Activated CD4-positive, CD25-positive, alpha-beta regulatory T cell treated with anti-CD3 and anti-CD28 coated beads, Interleukin-2, amount 50 U/mL, for 16 hours (primary cell): ENCODE results near the gene NCOR2.

Experiments used
- DNase-seq: peaks from one replicate; pipeline ENCODE4 v3.0.0-alpha.2; 2020; ENCODE audit warnings: low read depth, low spot score

The NCOR2 gene

DNA sequence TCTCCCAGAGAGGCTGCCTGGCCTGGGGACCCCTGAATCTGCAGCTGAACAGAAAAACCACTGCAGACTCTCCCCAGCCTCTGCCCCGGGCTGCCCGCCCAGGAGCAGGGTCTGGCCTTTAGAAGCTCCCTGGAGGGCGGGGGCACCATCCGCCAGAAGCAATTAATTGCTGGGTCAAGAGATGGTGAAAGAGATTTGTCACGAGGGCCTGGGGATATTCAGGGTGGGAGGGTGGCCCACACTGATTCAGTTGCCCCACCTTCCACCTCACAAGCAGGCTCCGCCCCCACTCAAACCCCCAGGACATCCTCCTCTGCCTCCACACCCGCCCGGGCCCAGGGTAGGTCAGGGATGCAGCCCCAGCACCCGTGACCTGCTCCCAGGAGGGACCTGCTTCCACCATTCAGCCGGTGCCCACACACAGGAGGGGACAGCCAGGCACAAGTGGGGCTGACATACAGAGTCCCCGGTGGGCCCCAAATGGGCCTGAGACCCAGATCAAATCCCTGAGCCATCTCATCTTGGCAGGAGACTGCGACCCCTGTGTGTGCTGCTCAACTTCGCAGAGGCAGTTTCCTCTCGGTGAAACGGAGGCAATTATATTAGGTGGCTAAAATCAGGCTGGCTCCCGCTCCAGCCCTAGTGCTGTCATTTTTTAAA, 23.0 kb downstream of the NCOR2 start:
- DNase-seq: no peak

GRCh38 chr12:124543590-124544310, 23.7 kb downstream of the NCOR2 start:
- no peak for DNase-seq

- DNase-seq: no peak
Observed at GRCh38 chr12:124543052-124543589, 24.3 kb downstream of the NCOR2 start.

- DNase-seq: no peak
Observed at GRCh38 chr12:124542021-124542949, 25.1 kb downstream of the NCOR2 start.

DNA sequence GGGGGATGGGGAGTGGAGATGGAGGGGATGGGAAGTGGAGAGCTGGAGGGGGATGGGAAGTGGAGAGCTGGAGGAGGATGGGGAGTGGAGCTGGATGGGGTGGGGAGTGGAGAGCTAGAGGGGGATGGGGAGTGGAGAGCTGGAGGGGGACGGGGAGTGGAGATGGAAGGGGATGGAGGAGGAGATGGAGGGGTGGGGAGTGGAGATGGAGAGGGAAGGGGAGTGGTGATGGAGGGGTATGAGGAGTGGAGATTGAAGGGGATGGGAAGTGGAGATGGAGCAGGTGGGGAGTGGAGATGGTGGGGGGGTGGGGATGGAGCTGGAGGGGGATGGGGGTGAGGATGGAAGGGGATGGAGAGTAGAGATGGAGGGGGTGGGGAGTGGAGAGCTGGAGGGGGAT, 26.1 kb downstream of the NCOR2 start:
- DNase-seq: no peak

GRCh38 chr12:124539084-124540041, 28.0 kb downstream of the NCOR2 start:
- no peak for DNase-seq

DNA sequence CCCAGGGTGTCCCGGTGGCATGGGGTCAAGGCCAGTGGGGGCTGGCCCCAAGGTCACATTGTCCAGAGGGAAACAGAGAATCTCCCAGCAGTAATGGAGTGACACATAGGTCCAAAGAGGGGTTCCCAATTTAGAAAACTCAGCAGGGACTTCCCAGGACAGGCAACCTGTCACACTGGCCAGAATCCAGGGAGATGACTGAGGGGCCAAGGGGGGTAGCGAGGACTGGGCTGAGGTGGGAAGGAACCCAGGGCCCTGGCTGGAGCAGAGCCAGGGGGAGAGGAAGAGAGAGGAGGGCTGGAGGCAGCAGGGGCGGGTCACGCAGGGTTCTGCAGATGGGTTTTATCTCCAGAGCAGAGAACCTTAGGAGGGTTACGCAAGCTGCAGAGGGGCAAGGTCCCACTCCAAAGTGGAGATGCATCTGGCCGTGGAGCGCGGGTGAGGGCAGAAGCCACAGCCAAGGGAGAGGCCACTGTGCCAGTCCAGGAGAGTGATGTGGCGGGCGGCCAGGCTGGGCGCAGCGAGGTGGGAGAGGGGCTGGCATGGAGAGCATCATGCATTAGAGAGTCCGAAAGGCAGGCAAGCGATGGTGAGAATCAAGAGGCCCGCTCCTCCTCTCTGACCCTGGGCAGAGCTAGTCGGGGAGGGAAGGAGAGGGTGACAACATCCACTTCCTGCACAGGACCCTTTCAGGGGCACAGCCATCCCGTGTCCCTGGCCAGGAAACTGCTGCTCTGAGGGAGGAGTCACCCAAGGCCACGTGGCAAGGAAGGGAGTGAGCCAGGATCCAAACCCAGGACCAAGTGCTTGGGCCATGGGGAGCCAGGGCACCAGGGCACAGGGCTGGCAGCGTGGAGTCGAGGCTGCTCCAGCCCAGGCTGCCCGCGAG, 29.0 kb downstream of the NCOR2 start:
- DNase-seq: no peak

GRCh38 chr12:124537525-124538193, 29.8 kb downstream of the NCOR2 start:
- no peak for DNase-seq

- DNase-seq: no peak
Observed at GRCh38 chr12:124536641-124537040, 30.8 kb downstream of the NCOR2 start.

- DNase-seq: no peak
Observed at GRCh38 chr12:124534776-124535740, 32.4 kb downstream of the NCOR2 start.

GRCh38 chr12:124533456-124533855, 34.0 kb downstream of the NCOR2 start:
- no peak for DNase-seq

DNA sequence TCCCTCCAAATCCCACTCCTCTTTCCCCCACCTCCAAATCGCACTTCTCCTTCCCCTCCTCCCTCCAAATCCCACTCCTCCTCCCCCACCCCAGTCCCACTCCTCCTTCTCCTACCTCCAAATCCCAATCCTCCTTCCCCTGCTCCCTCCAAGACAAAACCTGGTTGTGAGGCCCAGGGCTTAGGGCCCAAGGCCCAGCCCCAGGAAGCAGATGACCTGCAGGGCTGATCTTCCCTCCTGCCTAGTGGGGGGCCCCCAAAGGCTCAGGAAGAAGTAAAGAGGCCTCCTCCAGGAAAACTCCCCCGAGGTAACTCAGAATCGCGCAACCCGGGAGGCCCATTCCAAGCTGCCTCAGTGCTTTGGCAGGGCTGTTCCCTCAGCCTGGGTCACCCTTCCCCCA, 34.4 kb downstream of the NCOR2 start:
- no peak for DNase-seq

DNA sequence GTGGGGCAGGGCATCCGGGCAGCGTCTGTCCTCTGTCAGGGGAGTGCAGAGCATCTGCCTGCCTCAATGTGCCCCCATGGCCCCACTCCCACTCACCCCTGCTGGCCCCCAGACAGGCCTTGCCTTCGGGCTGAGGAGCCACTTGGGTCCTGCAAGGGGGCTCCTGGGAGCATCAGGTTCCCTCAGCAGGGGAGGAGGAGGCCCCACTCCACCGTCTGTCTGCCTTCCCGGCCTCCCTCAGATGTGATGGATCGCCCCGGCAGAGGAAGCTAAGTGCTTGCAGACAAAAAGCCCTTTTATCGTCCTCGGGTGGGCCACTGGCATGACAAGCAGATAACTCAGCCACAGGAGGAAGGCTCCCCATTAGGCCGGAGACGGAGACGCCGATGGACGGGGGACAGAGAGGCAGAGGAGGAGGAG, 35.1 kb downstream of the NCOR2 start:
- DNase-seq: no peak

DNA sequence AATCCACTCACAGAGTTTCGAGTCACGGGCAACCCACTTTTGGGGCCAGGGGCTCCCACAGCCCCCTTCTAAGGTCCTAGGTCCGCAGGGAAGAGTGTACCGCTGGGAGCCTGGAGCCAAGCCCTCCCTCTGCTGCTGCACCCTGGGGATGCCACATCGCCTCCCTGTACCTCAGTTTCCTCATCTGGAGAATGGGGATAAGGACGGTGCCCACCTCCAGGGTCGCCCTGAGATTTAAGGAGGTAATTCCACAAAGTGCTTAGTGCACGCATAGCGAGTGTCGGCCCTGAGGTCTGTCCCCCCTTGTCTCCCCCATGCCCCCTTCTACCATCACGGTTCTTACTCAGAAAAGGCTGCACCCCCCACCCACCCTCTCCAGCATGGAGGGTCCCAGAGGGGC, 35.5 kb downstream of the NCOR2 start:
- DNase-seq: no peak

GRCh38 chr12:124531281-124531745, 36.1 kb downstream of the NCOR2 start:
- DNase-seq: no peak

- DNase-seq: no peak
Observed at GRCh38 chr12:124530637-124531263, 36.7 kb downstream of the NCOR2 start.

DNA sequence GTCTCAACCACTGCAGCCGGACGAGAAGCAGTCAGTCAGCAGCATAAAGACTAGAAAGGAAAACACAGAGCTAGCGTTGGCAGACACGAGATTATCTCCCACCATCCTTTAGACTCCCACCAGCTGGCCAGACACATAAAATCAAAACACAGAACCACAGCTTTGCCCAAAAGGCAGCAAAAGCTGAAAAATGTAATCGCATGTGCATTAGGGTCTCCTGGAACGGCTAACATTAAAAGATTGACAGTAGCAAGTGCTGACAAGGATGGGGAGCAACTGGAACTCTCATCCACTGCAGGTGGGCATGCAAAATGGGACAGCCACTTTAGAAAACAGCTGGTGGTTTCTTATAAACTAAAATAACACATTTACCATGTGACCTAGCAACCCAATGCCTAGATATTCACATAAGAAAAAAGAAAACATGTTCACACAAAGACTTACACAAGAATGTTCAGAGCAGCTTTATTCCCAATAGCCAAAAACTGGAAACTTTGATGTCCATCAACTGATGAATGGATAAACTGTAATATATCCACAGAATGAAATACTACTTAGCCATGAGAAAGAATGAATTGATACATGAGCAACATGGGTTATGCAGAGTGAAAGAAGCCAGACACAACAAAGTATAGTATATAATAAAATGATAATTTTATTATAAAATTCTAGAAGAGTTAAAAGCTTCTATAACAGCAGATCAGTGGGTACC, 37.7 kb downstream of the NCOR2 start:
- no peak for DNase-seq
